Measurements from ENCODE around the gene RAB38. TPM values are rescaled to one million over a fixed set of nuclear protein-coding genes. Genes with fewer than 3 reads are reported as not detected.

Gene RAB38
- total RNA-seq, 2 experiments from 2014 or later: 0.19 TPM; not detected in 1

DNA sequence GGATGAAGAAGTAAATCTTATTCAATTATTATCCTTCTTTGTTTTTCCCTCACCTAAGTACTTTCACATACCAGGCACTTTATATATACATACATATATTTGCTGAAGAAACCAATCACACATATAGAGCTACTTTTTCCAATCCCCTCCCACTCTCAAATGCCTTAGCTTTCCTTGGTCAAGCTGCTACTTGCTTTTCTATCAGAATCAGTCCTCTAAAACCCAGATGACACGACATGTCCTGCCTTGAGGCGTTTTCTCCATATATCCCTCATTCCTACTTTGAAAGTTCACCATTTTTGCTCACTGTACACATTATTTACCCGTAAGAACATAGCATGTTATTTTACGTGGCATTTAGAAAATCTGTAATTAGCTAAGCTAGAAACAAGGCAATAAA, 5.4 kb downstream of the RAB38 start:
- Histone ChIP-seq H3K4me1 (ENCODE audit: insufficient read depth, low read length, poor library complexity, severe bottlenecking) (no peaks in the 10 kb centered on the region), H3K4me3 (ENCODE audit: low read depth, low read length, poor library complexity, severe bottlenecking) (no peak overlapping the region), H4K20me1 (ENCODE audit: insufficient read depth, low read length) (no peaks in the 10 kb centered on the region), H3K79me2 (ENCODE audit: insufficient read depth, low read depth, low read length) (no peaks in the 10 kb centered on the region), H2AFZ (ENCODE audit: low read length) (no peak overlapping the region), H3K36me3 (ENCODE audit: insufficient read depth, low read length) (no peaks in the 10 kb centered on the region), H3K27ac (ENCODE audit: low read depth, low read length, poor library complexity, severe bottlenecking) (no peak overlapping the region), H3K9me3 (ENCODE audit: low read length) (no peaks in the 10 kb centered on the region), H3K9me2 (ENCODE audit: insufficient read depth, low read length) (no peaks in the 10 kb centered on the region), H3K4me2 (ENCODE audit: low read length) (no peak overlapping the region)
- intact Hi-C loops (cut with micrococcal nuclease; ENCODE audit: unreplicated experiment): no loop called here
- BruUV-seq (replicated peaks): no TSS peak
- ChIA-PET POLR2A (interaction anchor here (1.0 to 2.0 kb wide), 2 partner anchors 8 to 26 kb away, joined by 3 to 5 read pairs; no protein-coding TSS in a partner anchor), CTCF (ENCODE audit: unreplicated experiment) (no interaction called here)
- DNase-seq (ENCODE audit: low spot score): no peak
- TF ChIP-seq CTCF (conservative IDR thresholded peaks at IDR 0.05; ENCODE audit: low read length) (no peak), EZH2phosphoT487 (IDR thresholded peaks at IDR 0.05; ENCODE audit: borderline replicate concordance, low read depth, low read length) (no peak)

DNA sequence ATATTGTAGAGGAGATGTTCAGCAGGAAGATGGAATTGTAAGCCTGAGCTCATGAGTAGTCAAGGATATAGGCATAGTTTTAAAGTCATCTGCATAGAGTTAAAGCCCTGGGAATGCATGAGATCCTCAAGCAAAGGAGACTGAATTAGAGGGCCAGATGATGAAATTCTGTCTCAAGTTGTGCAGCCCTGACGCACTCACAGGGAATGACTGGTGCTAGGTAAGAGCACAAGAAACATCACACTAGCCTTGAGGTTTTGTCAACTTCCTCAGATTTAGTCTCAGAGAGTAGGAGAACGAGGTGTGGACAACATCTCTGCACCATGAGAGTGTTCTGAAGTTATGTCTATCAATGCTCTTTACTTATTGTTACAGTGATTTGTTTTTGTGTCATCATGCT, 5.8 kb downstream of the RAB38 start:
- POLR2A ChIA-PET: interaction anchor here (1.0 to 2.0 kb wide), 2 partner anchors 9 to 26 kb away, joined by 3 to 5 read pairs; no protein-coding TSS in a partner anchor
- intact Hi-C loops (cut with micrococcal nuclease; ENCODE audit: unreplicated experiment): no loop called here
- DNase-seq (ENCODE audit: low spot score): no peak
- CTCF ChIA-PET (ENCODE audit: unreplicated experiment): no interaction called here
- TF ChIP-seq EZH2phosphoT487 (IDR thresholded peaks at IDR 0.05; ENCODE audit: borderline replicate concordance, low read depth, low read length) (no peak), CTCF (conservative IDR thresholded peaks at IDR 0.05; ENCODE audit: low read length) (no peak)
- Histone ChIP-seq H3K4me1 (ENCODE audit: insufficient read depth, low read length, poor library complexity, severe bottlenecking) (no peaks in the 10 kb centered on the region), H3K9me3 (ENCODE audit: low read length) (no peaks in the 10 kb centered on the region), H3K9me2 (ENCODE audit: insufficient read depth, low read length) (no peaks in the 10 kb centered on the region), H3K4me2 (ENCODE audit: low read length) (no peak overlapping the region), H3K36me3 (ENCODE audit: insufficient read depth, low read length) (no peaks in the 10 kb centered on the region), H3K27ac (ENCODE audit: low read depth, low read length, poor library complexity, severe bottlenecking) (no peak overlapping the region), H4K20me1 (ENCODE audit: insufficient read depth, low read length) (no peaks in the 10 kb centered on the region), H2AFZ (ENCODE audit: low read length) (no peak overlapping the region), H3K79me2 (ENCODE audit: insufficient read depth, low read depth, low read length) (no peaks in the 10 kb centered on the region), H3K4me3 (ENCODE audit: low read depth, low read length, poor library complexity, severe bottlenecking) (no peak overlapping the region)
- no TSS peak for BruUV-seq (replicated peaks)

GRCh38 chr11:88167853-88168252, 7.4 kb downstream of the RAB38 start:
- Histone ChIP-seq H3K9me2 (ENCODE audit: insufficient read depth, low read length) (no peaks in the 10 kb centered on the region), H4K20me1 (ENCODE audit: insufficient read depth, low read length) (no peaks in the 10 kb centered on the region), H3K36me3 (ENCODE audit: insufficient read depth, low read length) (no peaks in the 10 kb centered on the region), H3K9me3 (ENCODE audit: low read length) (no peaks in the 10 kb centered on the region), H3K27ac (ENCODE audit: low read depth, low read length, poor library complexity, severe bottlenecking) (no peak overlapping the region), H3K79me2 (ENCODE audit: insufficient read depth, low read depth, low read length) (no peaks in the 10 kb centered on the region), H3K4me1 (ENCODE audit: insufficient read depth, low read length, poor library complexity, severe bottlenecking) (no peaks in the 10 kb centered on the region), H3K4me2 (ENCODE audit: low read length) (no peak overlapping the region), H2AFZ (ENCODE audit: low read length) (no peak overlapping the region), H3K4me3 (ENCODE audit: low read depth, low read length, poor library complexity, severe bottlenecking) (no peak overlapping the region)
- TF ChIP-seq EZH2phosphoT487 (IDR thresholded peaks at IDR 0.05; ENCODE audit: borderline replicate concordance, low read depth, low read length) (no peak), CTCF (conservative IDR thresholded peaks at IDR 0.05; ENCODE audit: low read length) (no peak)
- no peak for DNase-seq (ENCODE audit: low spot score)
- CTCF ChIA-PET (ENCODE audit: unreplicated experiment): no interaction called here
- POLR2A ChIA-PET: no interaction called here
- BruUV-seq (replicated peaks): no TSS peak
- intact Hi-C loops (cut with micrococcal nuclease; ENCODE audit: unreplicated experiment): no loop called here

Measured in OCI-LY7 (cell line).